Neuronal stem cell (in vitro differentiated cells): ENCODE measurements around the gene OLA1.

Experiments
- DNase-seq: peaks from one replicate; pipeline ENCODE4 v3.0.0-alpha.2; 2013; ENCODE audit warnings: low spot score
- H2AFZ ChIP-seq: one replicate; pipeline ENCODE4 v1.6.1; 2013; ENCODE audit warnings: mild to moderate bottlenecking, low read length, inconsistent platforms
- H2AK5ac ChIP-seq: 2 replicates; pipeline ENCODE4 v1.6.1; 2013; ENCODE audit warnings: low read depth, mild to moderate bottlenecking, inconsistent platforms, low read length, moderate library complexity, mixed read lengths
- H2BK120ac ChIP-seq: 2 replicates; pipeline ENCODE4 v1.6.1; 2013; ENCODE audit warnings: low read depth, mild to moderate bottlenecking, inconsistent platforms, low read length, moderate library complexity, mixed read lengths
- H2BK12ac ChIP-seq: one replicate; pipeline ENCODE4 v1.6.1; 2013; ENCODE audit warnings: low read length, inconsistent platforms
- H2BK15ac ChIP-seq: 2 replicates; pipeline ENCODE4 v1.6.1; 2013; ENCODE audit warnings: mild to moderate bottlenecking, low read length, inconsistent platforms, mixed read lengths
- H2BK5ac ChIP-seq: one replicate; pipeline ENCODE4 v1.6.1; 2013; ENCODE audit warnings: inconsistent platforms, mild to moderate bottlenecking, low read length, moderate library complexity
- H3K14ac ChIP-seq: one replicate; pipeline ENCODE4 v1.6.1; 2013; ENCODE audit warnings: low read length, inconsistent platforms
- H3K18ac ChIP-seq: 2 replicates; pipeline ENCODE4 v1.6.1; 2013; ENCODE audit warnings: low read length, inconsistent platforms
- H3K23ac ChIP-seq: 2 replicates; pipeline ENCODE4 v1.6.1; 2013; ENCODE audit warnings: low read depth, mild to moderate bottlenecking, mixed read lengths, low read length, inconsistent platforms; ENCODE audit not compliant: poor library complexity
- H3K27ac ChIP-seq: replicated peaks from 3 replicates; pipeline ENCODE4 v1.5.1; 2013; ENCODE audit warnings: low read length, inconsistent platforms
- H3K27me3 ChIP-seq, 3 experiments: 2 replicates each; pipeline ENCODE4 v1.6.1; 2013; ENCODE audit warnings: low read length in 3 of 3, mild to moderate bottlenecking in 2 of 3, inconsistent platforms in 1 of 3, low read depth in 1 of 3, mixed read lengths in 1 of 3, moderate library complexity in 1 of 3; ENCODE audit not compliant: control insufficient read depth in 3 of 3, insufficient read depth in 3 of 3
- H3K36me3 ChIP-seq, 2 donors: replicated peaks in 1 of 2; 2 replicates each; pipeline ENCODE4 v1.6.1; 2013; ENCODE audit warnings: low read length in 2 of 2; ENCODE audit not compliant: control insufficient read depth in 2 of 2, insufficient read depth in 2 of 2
- H3K4ac ChIP-seq: 2 replicates; pipeline ENCODE4 v1.6.1; 2013; ENCODE audit warnings: inconsistent platforms, mild to moderate bottlenecking, low read length, moderate library complexity
- H3K4me1 ChIP-seq, 2 donors: 1 replicate in 1 of 2; 2 replicates in 1 of 2; pipeline ENCODE4 v1.6.1; 2013; ENCODE audit warnings: low read length in 2 of 2, low read depth in 1 of 2; ENCODE audit not compliant: control insufficient read depth in 2 of 2, insufficient read depth in 1 of 2
- H3K4me2 ChIP-seq: one replicate; pipeline ENCODE4 v1.6.1; 2013; ENCODE audit warnings: mild to moderate bottlenecking, low read length, inconsistent platforms; ENCODE audit not compliant: insufficient read depth, poor library complexity, severe bottlenecking
- H3K4me3 ChIP-seq, 2 donors: 2 replicates each; pipeline ENCODE4 v1.5.1; 2013; ENCODE audit warnings: low read length in 2 of 2, mild to moderate bottlenecking in 2 of 2, inconsistent platforms in 1 of 2, moderate library complexity in 1 of 2
- H3K79me1 ChIP-seq: one replicate; pipeline ENCODE4 v1.6.1; 2013; ENCODE audit warnings: low read depth, mild to moderate bottlenecking, inconsistent platforms, low read length, moderate library complexity
- H3K9ac ChIP-seq: one replicate; pipeline ENCODE4 v1.6.1; 2013; ENCODE audit warnings: mild to moderate bottlenecking, low read depth, low read length, inconsistent platforms; ENCODE audit not compliant: poor library complexity
- H3K9me3 ChIP-seq, 2 donors: replicated peaks in 1 of 2; 2 replicates each; pipeline versions ENCODE3 to v1.6.1; 2013; ENCODE audit warnings: low read length in 2 of 2, mild to moderate bottlenecking in 2 of 2, inconsistent platforms in 1 of 2, low read depth in 1 of 2, mixed read lengths in 1 of 2, moderate library complexity in 1 of 2; ENCODE audit not compliant: control insufficient read depth in 2 of 2, insufficient read depth in 1 of 2
- H4K8ac ChIP-seq: one replicate; pipeline ENCODE4 v1.6.1; 2013; ENCODE audit warnings: low read depth, mild to moderate bottlenecking, inconsistent platforms, low read length, moderate library complexity
- H4K91ac ChIP-seq: one replicate; pipeline ENCODE4 v1.6.1; 2013; ENCODE audit warnings: low read length, low read depth, mild to moderate bottlenecking, inconsistent platforms; ENCODE audit not compliant: poor library complexity
- WGBS, 2 donors: extraction: QIAGEN DNeasy Blood & Tissue Kit; methylation state at CpG; one replicate each; pipeline ENCODE4 v1.1.7; 2013; ENCODE audit warnings: missing lambda C conversion rate in 2 of 2, mixed read lengths in 1 of 2; ENCODE audit not compliant: insufficient read length in 2 of 2, insufficient replicate concordance in 1 of 2; ENCODE audit errors: extremely low coverage in 2 of 2; 5-methylcytosine and 5-hydroxymethylcytosine counted together

OLA1 gene

GRCh38 chr2:174067815-174068214 lies 180.5 kb downstream of the OLA1 start:
- H3K36me3 ChIP-seq: no peaks in the 10 kb centered on the region
- H3K9ac ChIP-seq: no peak overlapping the region
- no peak overlapping the region for H2AK5ac ChIP-seq
- no peak overlapping the region for H2BK120ac ChIP-seq
- H4K8ac ChIP-seq: no peak overlapping the region
- no peak overlapping the region for H2BK12ac ChIP-seq
- no peak overlapping the region for H3K4me3 ChIP-seq
- H3K79me1 ChIP-seq: no peaks in the 10 kb centered on the region
- no peak overlapping the region for H3K18ac ChIP-seq
- H3K27me3 ChIP-seq: peaks cover 0 to 4% (median 0%) of the 10 kb centered on the region in 3 experiments
- H3K4me1 ChIP-seq: peaks cover 5 to 9% of the 10 kb centered on the region in 2 donors
- no peak overlapping the region for H3K23ac ChIP-seq
- H2BK15ac ChIP-seq: no peak overlapping the region
- no peak overlapping the region for H2BK5ac ChIP-seq
- H4K91ac ChIP-seq: no peak overlapping the region
- no peak overlapping the region for H3K14ac ChIP-seq
- H3K4ac ChIP-seq: no peak overlapping the region
- no peak overlapping the region for H3K27ac ChIP-seq
- H3K9me3 ChIP-seq: no peaks in the 10 kb centered on the region
- no CpG with 5 or more reads among the region's 2 CpGs for WGBS, 2 donors
- no peak overlapping the region for H2AFZ ChIP-seq
- DNase-seq: no peak
- H3K4me2 ChIP-seq: no peak overlapping the region

DNA sequence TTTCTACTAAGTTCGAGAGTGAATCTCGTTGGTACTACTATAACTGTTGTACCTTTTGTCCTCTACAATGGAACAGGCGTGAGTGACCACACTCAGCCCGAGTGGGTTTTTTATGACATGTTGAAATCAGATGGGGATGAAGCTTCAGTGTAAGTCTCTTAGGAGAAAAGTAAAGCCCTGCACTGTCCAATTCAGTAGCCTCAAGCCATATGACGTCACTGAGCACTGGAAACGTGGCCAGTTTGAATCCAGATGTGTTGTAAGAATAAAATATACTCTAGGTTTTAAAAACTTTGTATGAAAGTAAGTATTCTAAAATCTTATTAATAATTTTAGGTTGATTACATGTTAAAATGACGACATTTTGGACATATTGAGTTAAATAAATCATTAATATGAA lies 181.5 kb downstream of the OLA1 start:
- no peak overlapping the region for H2AK5ac ChIP-seq
- H3K14ac ChIP-seq: no peak overlapping the region
- H2BK120ac ChIP-seq: no peak overlapping the region
- H3K23ac ChIP-seq: no peak overlapping the region
- H3K79me1 ChIP-seq: no peaks in the 10 kb centered on the region
- H3K9ac ChIP-seq: no peak overlapping the region
- no peak overlapping the region for H3K27ac ChIP-seq
- DNase-seq: no peak
- no peak overlapping the region for H2BK12ac ChIP-seq
- no peak overlapping the region for H2AFZ ChIP-seq
- H3K18ac ChIP-seq: no peak overlapping the region
- peaks cover 7 to 10% of the 10 kb centered on the region in 2 donors for H3K4me1 ChIP-seq
- H4K91ac ChIP-seq: no peak overlapping the region
- H3K27me3 ChIP-seq: peaks cover 0 to 4% (median 0%) of the 10 kb centered on the region in 3 experiments
- no peaks in the 10 kb centered on the region for H3K36me3 ChIP-seq
- no peak overlapping the region for H2BK5ac ChIP-seq
- no peak overlapping the region for H3K4me2 ChIP-seq
- no peaks in the 10 kb centered on the region for H3K9me3 ChIP-seq
- WGBS, 2 donors: no CpG with 5 or more reads among the region's 7 CpGs
- no peak overlapping the region for H2BK15ac ChIP-seq
- no peak overlapping the region for H4K8ac ChIP-seq
- no peak overlapping the region for H3K4ac ChIP-seq
- H3K4me3 ChIP-seq: no peak overlapping the region

- WGBS, 2 donors: no CpG with 5 or more reads among the region's 12 CpGs
- H3K4me3 ChIP-seq: no peak overlapping the region
- peak overlapping the region; percentile 83 for H2AFZ ChIP-seq
- no peak overlapping the region for H3K14ac ChIP-seq
- H3K4me1 ChIP-seq: peaks cover 7 to 10% of the 10 kb centered on the region in 2 donors
- no peak for DNase-seq
- H4K91ac ChIP-seq: no peak overlapping the region
- H2BK120ac ChIP-seq: no peak overlapping the region
- H3K4me2 ChIP-seq: no peak overlapping the region
- no peaks in the 10 kb centered on the region for H3K36me3 ChIP-seq
- no peak overlapping the region for H2AK5ac ChIP-seq
- no peak overlapping the region for H3K9ac ChIP-seq
- no peak overlapping the region for H4K8ac ChIP-seq
- H3K23ac ChIP-seq: no peak overlapping the region
- H3K27ac ChIP-seq: no peak overlapping the region
- H2BK12ac ChIP-seq: no peak overlapping the region
- no peaks in the 10 kb centered on the region for H3K79me1 ChIP-seq
- H3K18ac ChIP-seq: peak overlapping the region; percentile 20
- no peak overlapping the region for H2BK5ac ChIP-seq
- no peak overlapping the region for H2BK15ac ChIP-seq
- no peak overlapping the region for H3K4ac ChIP-seq
- H3K9me3 ChIP-seq: peaks cover 3 to 9% of the 10 kb centered on the region in 2 donors
- H3K27me3 ChIP-seq: peaks cover 0 to 4% (median 0%) of the 10 kb centered on the region in 3 experiments
Measured at GRCh38 chr2:174063492-174064092, 184.7 kb downstream of the OLA1 start.

GRCh38 chr2:174062934-174063333 lies 185.4 kb downstream of the OLA1 start:
- H3K14ac ChIP-seq: no peak overlapping the region
- no peak overlapping the region for H3K27ac ChIP-seq
- H3K9me3 ChIP-seq: peaks cover 3 to 10% of the 10 kb centered on the region in 2 donors
- no peaks in the 10 kb centered on the region for H3K36me3 ChIP-seq
- H2BK15ac ChIP-seq: no peak overlapping the region
- no peak overlapping the region for H3K18ac ChIP-seq
- no peaks in the 10 kb centered on the region for H3K79me1 ChIP-seq
- no peak overlapping the region for H4K8ac ChIP-seq
- H3K23ac ChIP-seq: no peak overlapping the region
- H3K4me3 ChIP-seq: no peak overlapping the region
- no peak overlapping the region for H2BK12ac ChIP-seq
- no peak overlapping the region for H2AK5ac ChIP-seq
- H3K4me2 ChIP-seq: no peak overlapping the region
- WGBS, 2 donors: no CpG with 5 or more reads among the region's 7 CpGs
- peaks cover 7 to 10% of the 10 kb centered on the region in 2 donors for H3K4me1 ChIP-seq
- H2BK5ac ChIP-seq: no peak overlapping the region
- peak; percentile 65 for DNase-seq
- H3K27me3 ChIP-seq: peaks cover 0 to 4% (median 0%) of the 10 kb centered on the region in 3 experiments
- no peak overlapping the region for H2BK120ac ChIP-seq
- H3K9ac ChIP-seq: no peak overlapping the region
- peak overlapping the region; percentile 83 for H2AFZ ChIP-seq
- no peak overlapping the region for H4K91ac ChIP-seq
- no peak overlapping the region for H3K4ac ChIP-seq
